ENCODE results near the gene SYNE2. TPM values are rescaled to one million over a fixed set of nuclear protein-coding genes. Genes with fewer than 3 reads are reported as not detected.
"Not testable (repeated sequence)": the region's sequence is repeated elsewhere in the genome, so short reads cannot be mapped to it uniquely, and the experiment has no call there.

SYNE2 gene
- total RNA-seq (100 to 1,000 TPM; 206 to 223 TPM), total RNA-seq (1,223 to 1,586 reads per million in 2 donors)

GRCh38 chr14:63852817-63853731, at the start of gene SYNE2:
SYNE2 (plus strand) TSS chr14:63853004; CDS start chr14:63909149, 56,145 bp downstream.
- H3K27ac Mint-ChIP-seq, result peak within 1 kb of the TSS; percentile 94
- peak within 1 kb of the TSS; percentile 98 for H3K4me3 Mint-ChIP-seq
- peak; percentile 84 for ATAC-seq

GRCh38 chr14:63803221-63803791, 49.5 kb upstream of the SYNE2 start:
- H3K36me3 Mint-ChIP-seq (ENCODE audit: low read depth); ATAC-seq; H3K4me3 Mint-ChIP-seq; DNase-seq; H3K4me1 Mint-ChIP-seq; H3K27ac Mint-ChIP-seq; H3K9me3 ChIP-seq (ENCODE audit: control insufficient read depth, low read length, poor library complexity, severe bottlenecking); H3K27me3 Mint-ChIP-seq: not testable (repeated sequence)

More at GRCh38 chr14:63852817-63853731, at the start of gene SYNE2:
- peaks cover 27% of the 10 kb centered on the region for H3K4me1 Mint-ChIP-seq
- no peaks in the 10 kb centered on the region for H3K27me3 Mint-ChIP-seq
- peaks cover 7% of the 10 kb centered on the region for H3K36me3 Mint-ChIP-seq (ENCODE audit: low read depth)
- peak; percentile 74 to 80 (median 79) for DNase-seq
- no peaks in the 10 kb centered on the region for H3K9me3 ChIP-seq (ENCODE audit: control insufficient read depth, low read length, poor library complexity, severe bottlenecking)

- H3K9me3 ChIP-seq (ENCODE audit: control insufficient read depth, low read length, poor library complexity, severe bottlenecking); H3K36me3 Mint-ChIP-seq (ENCODE audit: low read depth); H3K4me3 Mint-ChIP-seq; H3K4me1 Mint-ChIP-seq; ATAC-seq; DNase-seq; H3K27me3 Mint-ChIP-seq; H3K27ac Mint-ChIP-seq: not testable (repeated sequence)
These were observed 46.7 kb upstream of the SYNE2 start for GRCh38 chr14:63806064-63806463.

- ATAC-seq; DNase-seq; H3K4me3 Mint-ChIP-seq; H3K4me1 Mint-ChIP-seq; H3K36me3 Mint-ChIP-seq (ENCODE audit: low read depth); H3K9me3 ChIP-seq (ENCODE audit: control insufficient read depth, low read length, poor library complexity, severe bottlenecking); H3K27ac Mint-ChIP-seq; H3K27me3 Mint-ChIP-seq: not testable (repeated sequence)
These were observed 41.1 kb upstream of the SYNE2 start for GRCh38 chr14:63811692-63812091.

GRCh38 chr14:63833728-63834127, 19.1 kb upstream of the SYNE2 start:
- no peak for DNase-seq
- Mint-ChIP-seq H3K27ac (no peak overlapping the region), H3K4me3 (no peak overlapping the region)

GRCh38 chr14:63840981-63841380, 11.8 kb upstream of the SYNE2 start:
- DNase-seq (peak; percentile 34 to 65 (median 37)), ATAC-seq (peak; percentile 85)
- Mint-ChIP-seq H3K4me3 (no peak overlapping the region), H3K4me1 (peaks cover 6% of the 10 kb centered on the region), H3K36me3 (ENCODE audit: low read depth) (no peaks in the 10 kb centered on the region), H3K27ac (peak overlapping the region; percentile 72), H3K27me3 (peaks cover 5% of the 10 kb centered on the region)
- no peaks in the 10 kb centered on the region for H3K9me3 ChIP-seq (ENCODE audit: control insufficient read depth, low read length, poor library complexity, severe bottlenecking)

More at GRCh38 chr14:63833728-63834127, 19.1 kb upstream of the SYNE2 start:
- no peaks in the 10 kb centered on the region for H3K36me3 Mint-ChIP-seq (ENCODE audit: low read depth)
- H3K9me3 ChIP-seq (ENCODE audit: control insufficient read depth, low read length, poor library complexity, severe bottlenecking), result no peaks in the 10 kb centered on the region
- no peaks in the 10 kb centered on the region for H3K4me1 Mint-ChIP-seq
- peaks cover 5% of the 10 kb centered on the region for H3K27me3 Mint-ChIP-seq
- ATAC-seq, result no peak

- no peaks in the 10 kb centered on the region for H3K36me3 Mint-ChIP-seq (ENCODE audit: low read depth)
- ATAC-seq (no peak), DNase-seq (no peak)
- H3K27me3 Mint-ChIP-seq, result no peaks in the 10 kb centered on the region
- no peak overlapping the region for H3K27ac Mint-ChIP-seq
- H3K4me1 Mint-ChIP-seq, result peaks cover 6% of the 10 kb centered on the region
- H3K4me3 Mint-ChIP-seq, result no peak overlapping the region
- no peaks in the 10 kb centered on the region for H3K9me3 ChIP-seq (ENCODE audit: control insufficient read depth, low read length, poor library complexity, severe bottlenecking)
These were observed 9.0 kb upstream of the SYNE2 start for GRCh38 chr14:63843796-63844195.

GRCh38 chr14:63848890-63849289, 3.9 kb upstream of the SYNE2 start:
- DNase-seq (no peak), ATAC-seq (no peak)
- H3K4me3 Mint-ChIP-seq, result no peak overlapping the region
- peaks cover 4% of the 10 kb centered on the region for H3K4me1 Mint-ChIP-seq
- no peaks in the 10 kb centered on the region for H3K9me3 ChIP-seq (ENCODE audit: control insufficient read depth, low read length, poor library complexity, severe bottlenecking)
- peaks cover 3% of the 10 kb centered on the region for H3K36me3 Mint-ChIP-seq (ENCODE audit: low read depth)
- peak overlapping the region; percentile 24 for H3K27ac Mint-ChIP-seq
- no peaks in the 10 kb centered on the region for H3K27me3 Mint-ChIP-seq

GRCh38 chr14:63852271-63852816, 460 bp upstream of the SYNE2 start:
- DNase-seq, result no peak
- no peak for ATAC-seq
- no peaks in the 10 kb centered on the region for H3K27me3 Mint-ChIP-seq
- H3K27ac Mint-ChIP-seq, result peak overlapping the region; percentile 94
- H3K4me1 Mint-ChIP-seq, result peaks cover 22% of the 10 kb centered on the region
- no peaks in the 10 kb centered on the region for H3K9me3 ChIP-seq (ENCODE audit: control insufficient read depth, low read length, poor library complexity, severe bottlenecking)
- peak overlapping the region; percentile 98 for H3K4me3 Mint-ChIP-seq
- peaks cover 7% of the 10 kb centered on the region for H3K36me3 Mint-ChIP-seq (ENCODE audit: low read depth)

- ATAC-seq (peak; percentile 48), DNase-seq (peak; percentile 25 to 42 (median 40))
- H3K36me3 Mint-ChIP-seq (ENCODE audit: low read depth), result peaks cover 7% of the 10 kb centered on the region
- no peaks in the 10 kb centered on the region for H3K27me3 Mint-ChIP-seq
- H3K27ac Mint-ChIP-seq, result peak overlapping the region; percentile 94
- H3K9me3 ChIP-seq (ENCODE audit: control insufficient read depth, low read length, poor library complexity, severe bottlenecking), result no peaks in the 10 kb centered on the region
- peak overlapping the region; percentile 98 for H3K4me3 Mint-ChIP-seq
- H3K4me1 Mint-ChIP-seq, result peaks cover 27% of the 10 kb centered on the region
These were observed 1.1 kb downstream of the SYNE2 start for GRCh38 chr14:63853831-63854293.

GRCh38 chr14:63854330-63854729, 1.5 kb downstream of the SYNE2 start:
- Mint-ChIP-seq H3K4me3 (peak overlapping the region; percentile 98), H3K36me3 (ENCODE audit: low read depth) (peaks cover 7% of the 10 kb centered on the region), H3K27ac (peak overlapping the region; percentile 94), H3K4me1 (peaks cover 29% of the 10 kb centered on the region), H3K27me3 (no peaks in the 10 kb centered on the region)
- DNase-seq (no peak), ATAC-seq (no peak)
- H3K9me3 ChIP-seq (ENCODE audit: control insufficient read depth, low read length, poor library complexity, severe bottlenecking), result no peaks in the 10 kb centered on the region

GRCh38 chr14:63855281-63855680, 2.5 kb downstream of the SYNE2 start:
- Mint-ChIP-seq H3K36me3 (ENCODE audit: low read depth) (peaks cover 9% of the 10 kb centered on the region), H3K27ac (peak overlapping the region; percentile 93), H3K4me3 (peak overlapping the region; percentile 86), H3K4me1 (peaks cover 35% of the 10 kb centered on the region), H3K27me3 (no peaks in the 10 kb centered on the region)
- no peaks in the 10 kb centered on the region for H3K9me3 ChIP-seq (ENCODE audit: control insufficient read depth, low read length, poor library complexity, severe bottlenecking)
- DNase-seq, result no peak
- ATAC-seq, result no peak

- Mint-ChIP-seq H3K4me3 (peak overlapping the region; percentile 55), H3K4me1 (peaks cover 41% of the 10 kb centered on the region), H3K36me3 (ENCODE audit: low read depth) (peaks cover 9% of the 10 kb centered on the region), H3K27ac (peak overlapping the region; percentile 93), H3K27me3 (no peaks in the 10 kb centered on the region)
- H3K9me3 ChIP-seq (ENCODE audit: control insufficient read depth, low read length, poor library complexity, severe bottlenecking), result no peaks in the 10 kb centered on the region
- ATAC-seq (peak; percentile 22), DNase-seq (no peak)
These were observed 4.7 kb downstream of the SYNE2 start for GRCh38 chr14:63857466-63858030.

Measured in T-helper 17 cell (primary cell).